HuH-7.5 (cell line): ENCODE results near the gene TOR1B.
A peak's percentile ranks its signal among the peaks of the same experiment; 100 is the strongest.

ENCODE experiments used
- DNase-seq: peaks from one replicate; pipeline ENCODE4 v3.0.0; 2011; ENCODE audit warnings: low spot score

Gene TOR1B

GRCh38 chr9:129814432-129815223 lies 11.6 kb downstream of the TOR1B start:
- DNase-seq: no peak

- DNase-seq: no peak
Observed at GRCh38 chr9:129815278-129815677, 12.3 kb downstream of the TOR1B start.

- DNase-seq: no peak
Observed at GRCh38 chr9:129816501-129817435, 13.8 kb downstream of the TOR1B start.

GRCh38 chr9:129822898-129823541 lies 20.0 kb downstream of the TOR1B start:
- DNase-seq: no peak

- peak; percentile 33 for DNase-seq
Observed at GRCh38 chr9:129823542-129823934, 20.6 kb downstream of the TOR1B start.

GRCh38 chr9:129823935-129824601 lies 21.1 kb downstream of the TOR1B start, which contains the start of gene TOR1A:
Gene TOR1A, minus strand, starts transcription at chr9:129824136. Its CDS starts 51 bp downstream, at chr9:129824085.
- peak; percentile 84 for DNase-seq

- DNase-seq: no peak
Observed at GRCh38 chr9:129826344-129826743, 23.4 kb downstream of the TOR1B start.

GRCh38 chr9:129826759-129827158 lies 23.8 kb downstream of the TOR1B start:
- no peak for DNase-seq

GRCh38 chr9:129828051-129828450 lies 25.1 kb downstream of the TOR1B start:
- no peak for DNase-seq

- no peak for DNase-seq
Observed at GRCh38 chr9:129828969-129829368, 26.0 kb downstream of the TOR1B start.

- DNase-seq: no peak
Observed at GRCh38 chr9:129832982-129833381, 30.0 kb downstream of the TOR1B start.

GRCh38 chr9:129834489-129835127 lies 31.6 kb downstream of the TOR1B start:
- peak; percentile 29 for DNase-seq

- peak; percentile 94 for DNase-seq
Observed at GRCh38 chr9:129835128-129835859, 32.3 kb downstream of the TOR1B start, which contains the start of the genes C9orf78 and USP20. Gene C9orf78, minus strand, starts transcription at chr9:129835275. Its CDS starts 54 bp downstream, at chr9:129835221. Gene USP20, plus strand, starts transcription at chr9:129835458. Its CDS starts 17,098 bp downstream, at chr9:129852556.

- peak; percentile 35 for DNase-seq
Observed at GRCh38 chr9:129835860-129836223, 32.9 kb downstream of the TOR1B start.

GRCh38 chr9:129836311-129837007 lies 33.5 kb downstream of the TOR1B start:
- DNase-seq: no peak

GRCh38 chr9:129838707-129839259 lies 35.8 kb downstream of the TOR1B start:
- no peak for DNase-seq

- no peak for DNase-seq
Observed at GRCh38 chr9:129839324-129840023, 36.5 kb downstream of the TOR1B start.

- DNase-seq: no peak
Observed at GRCh38 chr9:129840034-129840433, 37.0 kb downstream of the TOR1B start.

GRCh38 chr9:129841071-129841470 lies 38.1 kb downstream of the TOR1B start:
- no peak for DNase-seq
